GM12891 (cell line): ENCODE results near the gene SMG6.

Experiments used
- DNase-seq: peaks from one replicate; pipeline ENCODE4 v3.0.0; 2011; ENCODE audit warnings: low spot score; ENCODE audit not compliant: insufficient read length
- FAIRE-seq: peaks from 2 replicates; lab custom pipeline; 2011; peaks lifted over from hg19 to GRCh38; lab: Jason Lieb, UNC
- PAX5 ChIP-seq: IDR thresholded peaks from 2 replicates; pipeline ENCODE4 v1.6.1; 2011; ENCODE audit warnings: low read length, moderate library complexity, mild to moderate bottlenecking; ENCODE audit not compliant: insufficient read depth, severe bottlenecking
- POLR2A ChIP-seq: IDR thresholded peaks from 2 replicates; pipeline ENCODE4 v1.6.1; 2011; ENCODE audit warnings: low read depth, low read length, control low read depth
- POLR2AphosphoS5 ChIP-seq: IDR thresholded peaks from 2 replicates; pipeline ENCODE4 v1.6.1; 2011; ENCODE audit warnings: low read depth, low read length, control low read depth
- POU2F2 ChIP-seq: IDR thresholded peaks from 2 replicates; pipeline ENCODE4 v1.6.1; 2011; ENCODE audit warnings: low read depth, mild to moderate bottlenecking, control low read depth, low read length, moderate library complexity
- SPI1 ChIP-seq: IDR thresholded peaks from 2 replicates; pipeline ENCODE4 v1.6.1; 2011; ENCODE audit warnings: low read depth, low read length, control low read depth
- TAF1 ChIP-seq: IDR thresholded peaks from 2 replicates; pipeline ENCODE4 v1.6.1; 2011; ENCODE audit warnings: low read depth, low read length, control low read depth

The SMG6 gene

GRCh38 chr17:2055292-2056205 is 248.0 kb downstream of the SMG6 start:
- DNase-seq: peak; percentile 62
- TF ChIP-seq PAX5 (no peak), POU2F2 (no peak), POLR2AphosphoS5 (no peak; the same call in 1 of the 2 replicates), POLR2A (no peak; the same call in 1 of the 2 replicates), SPI1 (no peak), TAF1 (no peak)
- peak; percentile 82 for FAIRE-seq

DNA sequence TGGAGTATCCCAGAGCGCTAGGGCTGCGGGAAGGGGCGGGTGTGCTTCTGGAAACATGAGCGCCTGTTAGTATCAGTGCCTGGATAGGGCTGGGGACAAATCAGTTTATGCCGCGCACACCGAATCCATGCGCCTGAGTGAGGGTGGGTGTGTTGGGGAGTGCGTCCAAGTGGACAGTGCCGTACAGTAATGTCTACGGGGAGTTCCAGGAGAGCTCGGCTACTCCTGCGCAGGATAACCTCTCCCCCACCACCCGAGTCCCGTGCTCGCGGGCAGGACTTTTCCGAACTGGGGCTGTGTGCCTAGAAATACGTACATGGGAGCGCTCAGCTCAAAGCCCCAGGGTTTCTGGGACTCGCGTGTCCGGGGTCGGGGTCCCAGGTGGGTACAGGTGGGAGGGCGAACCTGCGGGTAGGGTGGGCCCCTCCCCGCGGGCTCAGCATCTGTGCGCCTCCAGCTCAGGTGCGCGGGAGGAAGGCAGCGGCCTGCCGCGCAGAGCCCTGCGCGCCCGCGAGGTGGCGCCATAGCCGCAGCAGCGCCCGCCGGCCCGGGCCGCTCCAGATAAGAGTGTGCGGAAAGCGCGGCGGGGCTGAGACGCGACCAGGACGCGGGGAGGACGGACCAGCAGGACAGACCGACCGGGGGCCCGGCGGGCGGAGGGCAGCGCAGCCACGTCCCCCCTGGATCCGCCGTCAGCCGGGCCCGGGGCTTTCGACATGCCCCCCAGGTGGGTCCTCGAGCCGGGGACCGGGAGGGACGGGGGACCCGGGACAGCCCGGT is 248.9 kb downstream of the SMG6 start, which contains the start of gene HIC1:
Gene HIC1 (plus strand): TSS at position 592 of the 780 bp plus-strand sequence. CDS start 1,588 bp downstream, outside the sequence.
- TF ChIP-seq POLR2AphosphoS5: peak; percentile 86
- no peak for TF ChIP-seq SPI1
- TF ChIP-seq POLR2A: peak; percentile 74
- peak; percentile 38 for TF ChIP-seq PAX5
- TF ChIP-seq POU2F2: peak; percentile 43; the same call in 1 of the 2 replicates
- TF ChIP-seq TAF1: no peak
- DNase-seq (peak; percentile 82), FAIRE-seq (peak; percentile 97)

DNA sequence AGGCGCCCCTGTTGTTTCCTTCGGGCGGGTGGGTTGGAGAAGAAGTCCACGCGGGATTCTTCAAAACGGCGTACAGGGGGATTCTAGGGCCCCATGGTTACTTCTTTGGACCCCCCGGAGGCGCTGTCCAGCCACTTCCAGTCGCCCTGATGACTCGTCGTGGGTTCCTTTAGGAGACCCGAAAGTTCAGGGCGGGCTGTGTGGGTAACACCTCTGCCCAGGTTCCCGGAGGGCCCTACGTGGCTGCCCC is 249.4 kb downstream of the SMG6 start:
- FAIRE-seq: no peak
- TF ChIP-seq SPI1 (no peak), POLR2A (0 out of 2 replicates have a peak, but pooled peaks have one; percentile 3)
- DNase-seq: no peak

- DNase-seq: no peak
- FAIRE-seq: peak; percentile 85
- TF ChIP-seq TAF1 (peak; percentile 33; the same call in 1 of the 2 replicates), POLR2AphosphoS5 (no peak)
Observed at GRCh38 chr17:2053380-2054261, 250.0 kb downstream of the SMG6 start.

DNA sequence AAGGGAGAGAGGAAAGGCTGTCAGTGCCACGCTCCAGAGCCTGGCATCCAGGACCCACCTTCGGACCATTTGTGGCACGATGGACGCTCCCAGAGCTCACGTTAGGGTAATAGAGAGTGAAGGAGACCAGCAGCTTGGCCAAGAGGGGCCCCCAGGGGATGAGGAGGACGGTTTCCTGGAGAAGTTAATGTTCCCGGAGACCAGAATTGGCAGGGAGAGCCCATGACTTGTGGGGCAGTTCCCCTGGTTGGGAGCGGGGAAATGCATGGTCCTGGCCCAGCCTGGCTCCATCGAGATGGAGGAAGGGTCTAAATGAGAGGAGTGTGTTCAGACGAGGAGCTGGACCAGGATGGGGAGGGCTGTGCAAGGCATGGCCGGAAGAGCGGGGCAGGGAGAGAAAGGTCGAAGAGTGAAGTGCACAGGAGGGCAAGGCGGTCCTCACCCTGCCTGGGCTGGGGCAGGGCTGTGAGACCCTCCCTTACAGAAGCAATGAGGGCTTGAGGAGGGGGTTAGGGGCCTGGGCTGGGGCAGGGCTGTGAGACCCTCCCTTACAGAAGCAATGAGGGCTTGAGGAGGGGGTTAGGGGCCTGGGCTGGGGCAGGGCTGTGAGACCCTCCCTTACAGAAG is 251.5 kb downstream of the SMG6 start:
- DNase-seq (no peak), FAIRE-seq (no peak)
- TF ChIP-seq TAF1: no peak
- no peak for TF ChIP-seq SPI1
- no peak for TF ChIP-seq POLR2AphosphoS5
- no peak for TF ChIP-seq POLR2A
- no peak for TF ChIP-seq POU2F2
- no peak for TF ChIP-seq PAX5

DNA sequence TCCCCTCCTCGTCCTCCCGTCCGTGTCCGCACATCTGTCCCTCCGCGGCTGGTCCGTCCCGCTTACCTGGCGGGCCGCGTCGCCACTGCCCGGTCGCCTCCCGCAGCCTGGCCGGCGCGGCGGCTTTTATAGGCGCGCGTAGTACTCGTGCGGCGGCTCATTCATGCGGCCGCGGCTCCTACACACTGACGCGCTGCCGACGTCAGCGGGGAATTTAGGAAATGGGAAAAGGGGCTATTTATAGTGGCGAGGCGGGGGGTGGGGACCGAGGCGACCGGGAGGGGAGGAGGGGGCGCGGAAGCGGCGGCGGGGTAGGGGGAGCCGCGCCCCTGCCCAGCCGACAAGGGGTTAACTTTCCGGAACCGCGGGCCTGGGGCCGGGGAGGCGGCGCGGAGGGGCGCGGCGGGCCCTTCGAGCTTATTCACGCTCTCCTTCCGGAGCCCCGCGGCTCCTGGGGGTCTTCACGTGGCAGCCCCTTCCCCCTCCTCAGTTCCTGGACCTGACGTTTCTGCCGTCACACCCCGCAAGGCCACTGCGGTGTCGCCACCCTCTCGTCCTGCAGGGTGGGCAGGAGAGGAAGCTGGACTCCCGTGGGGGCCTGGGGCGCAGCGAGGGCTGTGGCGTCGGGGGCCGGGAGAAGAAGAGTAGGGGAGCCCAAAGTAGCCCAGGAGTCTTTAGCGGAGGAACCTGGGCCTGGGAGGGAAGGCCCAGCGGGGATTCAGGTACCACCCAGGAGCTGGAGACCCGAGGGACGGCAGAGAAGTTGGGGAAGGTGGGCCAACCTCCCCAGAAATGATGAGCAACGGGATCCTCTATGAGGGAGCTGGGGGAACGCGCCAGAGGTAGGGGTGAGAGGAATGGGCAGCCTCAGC is 252.3 kb downstream of the SMG6 start:
- no peak for FAIRE-seq
- TF ChIP-seq PAX5: no peak
- no peak for TF ChIP-seq POLR2A
- TF ChIP-seq POLR2AphosphoS5: no peak
- TF ChIP-seq TAF1: no peak
- no peak for TF ChIP-seq POU2F2
- no peak for TF ChIP-seq SPI1
- no peak for DNase-seq

DNA sequence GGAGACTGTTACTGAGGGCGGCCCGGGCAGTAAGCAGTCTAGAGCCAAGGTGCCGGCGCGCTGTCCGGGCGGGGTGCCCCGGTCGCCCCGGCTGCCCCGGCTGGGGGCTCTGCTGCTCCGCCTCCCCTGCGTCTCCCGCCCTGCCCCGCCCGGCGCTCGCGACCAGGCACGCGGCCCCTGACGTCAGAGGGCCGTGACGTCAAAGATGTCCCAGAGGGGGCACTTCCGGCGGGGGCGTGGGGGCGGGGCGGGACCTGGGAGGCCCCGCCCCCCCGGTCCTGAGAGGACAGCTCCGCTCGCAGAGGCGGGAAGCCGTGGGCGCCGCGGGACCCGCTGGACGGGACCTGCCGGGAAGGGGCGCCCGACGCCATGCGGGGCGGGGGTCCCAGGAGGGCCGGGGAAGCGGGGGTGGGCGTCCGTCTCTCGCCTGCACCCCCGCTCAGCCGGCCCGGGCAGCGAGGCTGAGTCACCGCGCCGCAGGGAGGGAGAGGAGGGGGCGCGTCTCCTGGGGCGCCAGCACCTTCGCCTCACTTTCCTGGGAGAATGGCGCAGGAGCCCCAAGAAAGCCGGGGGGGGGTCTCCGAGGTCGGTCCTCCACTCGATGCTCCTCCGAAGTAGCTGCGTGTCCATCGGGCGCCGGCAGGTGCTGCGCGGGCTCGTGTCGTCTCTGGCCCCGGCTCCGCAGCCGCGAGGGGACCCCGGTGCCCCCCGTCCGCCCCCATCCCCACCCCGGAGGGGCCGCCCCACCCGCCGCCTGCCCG is 253.1 kb downstream of the SMG6 start:
- DNase-seq: no peak
- TF ChIP-seq PAX5 (no peak), SPI1 (no peak), POU2F2 (no peak), POLR2A (no peak), TAF1 (no peak)
- FAIRE-seq: no peak
